Uterus (tissue), 4 donors: Measurements from ENCODE around the gene SLC22A23. TPM values are rescaled to one million over a fixed set of nuclear protein-coding genes. Genes with fewer than 3 reads are reported as not detected.
A peak's percentile ranks its signal among the peaks of the same experiment; 100 is the strongest.

Source experiments
- DNase-seq, 2 donors: peaks; one replicate each; pipeline ENCODE4 v3.0.0-alpha.2; 2019 to 2020
- H3K27ac ChIP-seq, 2 donors: fragments of 200-600 bp; sonication (generic); 1 replicate in 1 of 2; 2 replicates in 1 of 2; pipeline ENCODE4 v1.5.1; 2016 to 2018
- H3K27me3 ChIP-seq, 2 donors: fragments of 200-600 bp; sonication (generic); one replicate each; pipeline ENCODE4 v1.5.1; 2018 to 2019; ENCODE audit warnings: control low read depth in 1 of 2
- H3K36me3 ChIP-seq, 2 donors: fragments of 200-600 bp; sonication (generic); one replicate each; pipeline ENCODE4 v1.5.1; 2019; ENCODE audit warnings: control low read depth in 1 of 2
- H3K4me1 ChIP-seq, 2 donors: fragments of 200-600 bp; sonication (generic); one replicate each; pipeline ENCODE4 v1.5.1; 2018 to 2019; ENCODE audit warnings: control low read depth in 1 of 2
- H3K4me3 ChIP-seq, 2 donors: fragments of 200-600 bp; sonication (generic); 1 replicate in 1 of 2; 2 replicates in 1 of 2; pipeline ENCODE4 v1.5.1; 2018 to 2019; ENCODE audit warnings: mild to moderate bottlenecking in 1 of 2
- H3K9me3 ChIP-seq, 2 donors: fragments of 200-600 bp; sonication (generic); one replicate each; pipeline ENCODE4 v1.5.1; 2019; ENCODE audit warnings: control low read depth in 1 of 2
- CTCF ChIP-seq, 4 experiments: fragments of 200-600 bp in 2 of 4; fragments of 450-650 bp in 2 of 4; sonication (generic) in 2 of 4; IDR thresholded peaks; one replicate each; pipeline ENCODE4 v1.5.1; 2016 to 2019; ENCODE audit warnings: antibody characterized with exemption in 4 of 4, mild to moderate bottlenecking in 2 of 4, moderate library complexity in 1 of 4
- POLR2A ChIP-seq, 2 donors: fragments of 450-650 bp; IDR thresholded peaks; one replicate each; pipeline ENCODE4 v1.6.1; 2016; ENCODE audit warnings: antibody characterized with exemption in 2 of 2, mild to moderate bottlenecking in 1 of 2, moderate library complexity in 1 of 2
- intact Hi-C: fragments of 100-400 bp; cut with DNase I; formaldehyde crosslinking; loops from one replicate; pipeline ENCODE4 v1.15.1; 2023; ENCODE audit warnings: low total_unique reads
- total RNA-seq, 4 donors: library from RNA; depleted of rRNA in 3 of 4; stranded (reverse); fragments of >200 nt in 3 of 4; gene quantifications; one replicate each; pipeline versions ENCODE4 v1.1.0 to v1.2.4, GENCODE V29; 2014 to 2023
- donor health status: DM: yes; HTN: yes; CAD: no.

The SLC22A23 gene
- total RNA-seq, 4 donors from 2014 or later = 5.4 to 27.6 (median 9.7) TPM

GRCh38 chr6:3428700-3429099 lies 28.1 kb downstream of the SLC22A23 start:
- no peak overlapping the region for H3K27ac ChIP-seq
- peaks cover 0 to 6% of the 10 kb centered on the region in 2 donors for H3K4me1 ChIP-seq
- H3K4me3 ChIP-seq = no peak overlapping the region
- H3K27me3 ChIP-seq = no peaks in the 10 kb centered on the region
- H3K36me3 ChIP-seq = no peaks in the 10 kb centered on the region
- no peak for DNase-seq
- no peak for TF ChIP-seq CTCF (IDR thresholded peaks at IDR 0.05)
- no peak for TF ChIP-seq POLR2A (IDR thresholded peaks at IDR 0.05)
- H3K9me3 ChIP-seq = no peaks in the 10 kb centered on the region
- intact Hi-C loops = no loop called here

- H3K27me3 ChIP-seq = no peaks in the 10 kb centered on the region
- H3K4me1 ChIP-seq = peaks cover 0 to 6% of the 10 kb centered on the region in 2 donors
- H3K4me3 ChIP-seq = no peak overlapping the region
- no peaks in the 10 kb centered on the region for H3K36me3 ChIP-seq
- H3K27ac ChIP-seq = peak overlapping the region in 1 of 2 donors; percentile 35
- H3K9me3 ChIP-seq = no peaks in the 10 kb centered on the region
- no peak for DNase-seq
- TF ChIP-seq CTCF (IDR thresholded peaks at IDR 0.05) = no peak
- no peak for TF ChIP-seq POLR2A (IDR thresholded peaks at IDR 0.05)
- intact Hi-C loops = no loop called here
These were observed 28.6 kb downstream of the SLC22A23 start for GRCh38 chr6:3428247-3428646.

GRCh38 chr6:3427687-3428085 lies 29.2 kb downstream of the SLC22A23 start:
- Histone ChIP-seq H3K4me1 (peaks cover 0 to 6% of the 10 kb centered on the region in 2 donors), H3K27me3 (no peaks in the 10 kb centered on the region), H3K4me3 (no peak overlapping the region), H3K27ac (peak overlapping the region; percentile 30 to 35), H3K36me3 (no peaks in the 10 kb centered on the region), H3K9me3 (no peaks in the 10 kb centered on the region)
- peak; percentile 38 to 75 for DNase-seq
- intact Hi-C loops = no loop called here
- TF ChIP-seq POLR2A (IDR thresholded peaks at IDR 0.05) = no peak
- no peak for TF ChIP-seq CTCF (IDR thresholded peaks at IDR 0.05)

GRCh38 chr6:3426927-3427686 lies 29.7 kb downstream of the SLC22A23 start:
- Histone ChIP-seq H3K36me3 (no peaks in the 10 kb centered on the region), H3K27me3 (no peaks in the 10 kb centered on the region), H3K9me3 (no peaks in the 10 kb centered on the region), H3K4me1 (peaks cover 0 to 6% of the 10 kb centered on the region in 2 donors), H3K4me3 (no peak overlapping the region), H3K27ac (peak overlapping the region; percentile 30 to 35)
- no peak for TF ChIP-seq CTCF (IDR thresholded peaks at IDR 0.05)
- TF ChIP-seq POLR2A (IDR thresholded peaks at IDR 0.05) = no peak
- intact Hi-C loops = no loop called here
- DNase-seq = no peak

- H3K27ac ChIP-seq = peak overlapping the region; percentile 30 to 35
- no peak for DNase-seq
- TF ChIP-seq CTCF (IDR thresholded peaks at IDR 0.05) (no peak), POLR2A (IDR thresholded peaks at IDR 0.05) (no peak)
- H3K4me1 ChIP-seq = peaks cover 0 to 6% of the 10 kb centered on the region in 2 donors
- H3K4me3 ChIP-seq = no peak overlapping the region
- intact Hi-C loops = no loop called here
- no peaks in the 10 kb centered on the region for H3K9me3 ChIP-seq
- H3K27me3 ChIP-seq = no peaks in the 10 kb centered on the region
- H3K36me3 ChIP-seq = no peaks in the 10 kb centered on the region
These were observed 30.5 kb downstream of the SLC22A23 start for GRCh38 chr6:3426091-3426926.
